Endothelial cell of umbilical vein (primary cell): Measurements from ENCODE around the gene RIOK1.

Source experiments
- CTCF ChIP-seq, 2 donors: IDR thresholded peaks; 1 replicate in 1 of 2; 2 replicates in 1 of 2; pipeline ENCODE4 v1.5.1; 2011; ENCODE audit warnings: low read length in 2 of 2, mild to moderate bottlenecking in 2 of 2, moderate library complexity in 2 of 2, control low read depth in 1 of 2, inconsistent platforms in 1 of 2, low read depth in 1 of 2; ENCODE audit not compliant: insufficient read depth in 1 of 2; ENCODE audit errors: extremely low read depth in 1 of 2
- EZH2 ChIP-seq: IDR thresholded peaks from 2 replicates; pipeline ENCODE4 v1.6.1; 2012; ENCODE audit warnings: borderline replicate concordance, low read depth, mild to moderate bottlenecking, moderate library complexity, low read length, inconsistent platforms; ENCODE audit not compliant: severe bottlenecking
- GATA2 ChIP-seq: IDR thresholded peaks from 2 replicates; pipeline ENCODE4 v1.7.0; 2011; ENCODE audit warnings: low read depth, mild to moderate bottlenecking, moderate library complexity, mixed read lengths, low read length; ENCODE audit not compliant: insufficient read length, insufficient read depth
- MAX ChIP-seq: IDR thresholded peaks from 2 replicates; pipeline ENCODE4 v1.6.1; 2011; ENCODE audit not compliant: insufficient read depth, insufficient read length
- POLR2A ChIP-seq: IDR thresholded peaks from 2 replicates; pipeline ENCODE4 v1.6.1; 2012; ENCODE audit warnings: low read depth, mild to moderate bottlenecking, control low read depth, low read length
- POLR2AphosphoS5 ChIP-seq: IDR thresholded peaks from 2 replicates; pipeline ENCODE4 v1.6.1; 2012; ENCODE audit warnings: low read depth, mild to moderate bottlenecking, control low read depth, low read length, moderate library complexity; ENCODE audit not compliant: insufficient read depth

- no peak for TF ChIP-seq POLR2AphosphoS5
- TF ChIP-seq CTCF (IDR thresholded peaks at IDR 0.05; ENCODE audit: extremely low read depth in 1 of 2, insufficient read depth in 1 of 2, low read depth in 1 of 2, low read length in 2 of 2): no peak
- TF ChIP-seq POLR2A: no peak
- no peak for TF ChIP-seq EZH2
- TF ChIP-seq GATA2: no peak
- TF ChIP-seq MAX: no peak
These were observed 28.8 kb downstream of the RIOK1 start for GRCh38 chr6:7418238-7418905.
